Peyer's patch (tissue), 4 donors: ENCODE measurements around the gene APOBEC2. TPM values are rescaled to one million over a fixed set of nuclear protein-coding genes. Genes with fewer than 3 reads are reported as not detected.

Source experiments
- DNase-seq, 3 donors: peaks; one replicate each; pipeline ENCODE4 v3.0.0-alpha.2; 2017 to 2019
- H3K27ac ChIP-seq, 4 donors: fragments of 200-600 bp; sonication (generic); one replicate each; pipeline ENCODE4 v1.5.1; 2016 to 2019
- H3K27me3 ChIP-seq, 2 donors: fragments of 200-600 bp; sonication (generic); one replicate each; pipeline ENCODE4 v1.5.1; 2019
- H3K36me3 ChIP-seq, 3 donors: fragments of 200-600 bp; sonication (generic); one replicate each; pipeline ENCODE4 v1.5.1; 2016 to 2019
- H3K4me1 ChIP-seq, 4 donors: fragments of 200-600 bp; sonication (generic); one replicate each; pipeline ENCODE4 v1.5.1; 2016 to 2019
- H3K4me3 ChIP-seq, 4 donors: fragments of 200-600 bp; sonication (generic); 1 replicate in 3 of 4; 2 replicates in 1 of 4; pipeline ENCODE4 v1.5.1; 2016 to 2019; ENCODE audit warnings: mild to moderate bottlenecking in 1 of 4
- H3K9me3 ChIP-seq, 4 donors: fragments of 200-600 bp; sonication (generic); one replicate each; pipeline ENCODE4 v1.5.1; 2016 to 2019; ENCODE audit warnings: mild to moderate bottlenecking in 1 of 4
- POLR2A ChIP-seq, 2 donors: fragments of 450-650 bp; IDR thresholded peaks; one replicate each; pipeline ENCODE4 v1.5.1; 2017; ENCODE audit warnings: antibody characterized with exemption in 2 of 2, mild to moderate bottlenecking in 2 of 2, moderate library complexity in 2 of 2
- total RNA-seq, 4 donors: library from RNA; depleted of rRNA; stranded (reverse); fragments of >200 nt; gene quantifications; one replicate each; pipeline ENCODE4 v1.1.0, GENCODE V29; 2016
- TF ChIP-seq, protein P1 (sequence below), 6 experiments: fragments of 450-650 bp in 4 of 6; fragments of 200-600 bp in 2 of 6; sonication (generic) in 1 of 6; IDR thresholded peaks; one replicate each; pipeline ENCODE4 v1.5.1; 2017 to 2019; ENCODE audit warnings: antibody characterized with exemption in 6 of 6, mild to moderate bottlenecking in 3 of 6, moderate library complexity in 1 of 6

Gene APOBEC2
- total RNA-seq, 4 donors from 2014 or later = 1.1 TPM; not detected in 3

DNA sequence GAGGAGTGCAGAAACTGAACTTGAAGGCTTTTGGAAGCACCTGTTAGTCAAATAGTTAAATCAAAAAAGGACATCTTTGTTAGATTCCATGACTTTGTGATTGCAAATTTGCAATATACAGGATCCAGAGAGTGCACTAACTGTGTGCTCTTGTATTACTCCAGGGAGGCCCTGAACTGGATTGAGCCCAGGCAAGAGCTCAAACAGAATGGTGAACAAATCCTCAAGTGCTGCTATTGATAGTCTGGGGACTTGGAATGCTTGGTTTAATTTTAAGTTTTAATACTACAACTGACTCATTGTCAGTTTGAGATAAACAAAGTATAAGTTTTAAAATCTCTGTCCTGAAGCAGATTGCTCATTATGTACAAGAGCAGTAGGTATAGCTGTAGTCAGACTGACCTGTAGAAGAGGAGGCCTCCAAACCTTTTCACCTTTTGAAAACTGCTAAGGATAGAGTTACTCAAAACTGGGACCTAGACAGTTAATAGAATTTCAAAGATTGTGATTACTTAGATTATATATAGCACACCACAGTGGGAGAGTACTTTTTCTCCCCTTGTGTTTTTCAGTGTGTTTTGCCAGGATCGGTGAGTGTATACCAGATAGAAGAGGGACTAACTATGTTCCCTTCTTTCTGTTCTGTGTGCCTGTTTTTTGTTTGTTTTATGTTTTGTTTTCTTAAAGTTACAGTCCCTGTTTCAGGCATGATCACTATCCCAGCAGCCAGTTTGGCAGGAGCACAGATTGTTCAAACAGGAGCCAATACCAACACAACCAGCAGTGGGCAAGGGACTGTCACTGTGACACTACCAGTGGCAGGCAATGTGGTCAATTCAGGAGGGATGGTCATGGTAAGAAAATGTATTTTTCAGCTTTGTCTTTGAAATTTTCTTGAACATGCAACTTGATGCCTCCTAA is 38.1 kb downstream of the APOBEC2 start:
- no peak for DNase-seq
- Histone ChIP-seq H3K27me3 (no peaks in the 10 kb centered on the region), H3K4me3 (no peak overlapping the region), H3K9me3 (no peaks in the 10 kb centered on the region), H3K27ac (no peak overlapping the region), H3K4me1 (no peaks in the 10 kb centered on the region), H3K36me3 (peaks cover 0 to 93% (median 0%) of the 10 kb centered on the region in 3 donors)
- TF ChIP-seq POLR2A (IDR thresholded peaks at IDR 0.05) = no peak
- TF ChIP-seq, protein P1, sequence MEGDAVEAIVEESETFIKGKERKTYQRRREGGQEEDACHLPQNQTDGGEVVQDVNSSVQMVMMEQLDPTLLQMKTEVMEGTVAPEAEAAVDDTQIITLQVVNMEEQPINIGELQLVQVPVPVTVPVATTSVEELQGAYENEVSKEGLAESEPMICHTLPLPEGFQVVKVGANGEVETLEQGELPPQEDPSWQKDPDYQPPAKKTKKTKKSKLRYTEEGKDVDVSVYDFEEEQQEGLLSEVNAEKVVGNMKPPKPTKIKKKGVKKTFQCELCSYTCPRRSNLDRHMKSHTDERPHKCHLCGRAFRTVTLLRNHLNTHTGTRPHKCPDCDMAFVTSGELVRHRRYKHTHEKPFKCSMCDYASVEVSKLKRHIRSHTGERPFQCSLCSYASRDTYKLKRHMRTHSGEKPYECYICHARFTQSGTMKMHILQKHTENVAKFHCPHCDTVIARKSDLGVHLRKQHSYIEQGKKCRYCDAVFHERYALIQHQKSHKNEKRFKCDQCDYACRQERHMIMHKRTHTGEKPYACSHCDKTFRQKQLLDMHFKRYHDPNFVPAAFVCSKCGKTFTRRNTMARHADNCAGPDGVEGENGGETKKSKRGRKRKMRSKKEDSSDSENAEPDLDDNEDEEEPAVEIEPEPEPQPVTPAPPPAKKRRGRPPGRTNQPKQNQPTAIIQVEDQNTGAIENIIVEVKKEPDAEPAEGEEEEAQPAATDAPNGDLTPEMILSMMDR (IDR thresholded peaks at IDR 0.05) = no peak

DNA sequence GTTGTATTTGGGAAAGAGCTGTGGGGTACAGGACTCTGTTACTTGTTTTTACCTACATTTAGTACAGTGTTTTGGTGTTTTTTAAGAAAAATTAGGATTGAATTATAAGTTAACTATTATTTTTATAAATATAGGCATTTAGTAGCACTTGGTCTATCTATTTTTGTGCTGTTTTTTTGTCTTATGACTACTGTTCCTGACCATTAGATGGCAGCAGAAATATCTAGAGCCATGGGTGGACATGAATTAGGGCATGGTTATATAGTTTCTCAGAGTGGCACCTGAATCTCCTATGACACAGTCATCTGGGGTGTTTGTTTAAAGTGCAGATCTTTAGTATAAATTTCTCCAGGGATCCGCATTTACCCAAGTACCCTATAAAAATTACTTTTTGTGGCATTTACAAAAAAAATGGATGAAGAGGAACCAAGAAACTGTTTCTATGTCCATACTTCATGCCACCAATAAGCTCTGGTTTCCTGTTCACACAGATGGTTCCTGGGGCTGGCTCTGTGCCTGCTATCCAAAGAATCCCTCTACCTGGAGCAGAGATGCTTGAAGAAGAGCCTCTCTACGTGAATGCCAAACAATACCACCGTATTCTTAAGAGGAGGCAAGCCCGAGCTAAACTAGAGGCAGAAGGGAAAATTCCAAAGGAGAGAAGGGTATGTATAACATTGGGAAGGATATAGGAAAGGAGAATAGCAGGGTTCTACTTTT is 39.6 kb downstream of the APOBEC2 start:
- H3K27ac ChIP-seq = no peak overlapping the region
- TF ChIP-seq POLR2A (IDR thresholded peaks at IDR 0.05) = no peak
- TF ChIP-seq, protein P1 (IDR thresholded peaks at IDR 0.05) = peak in 3 of 6 experiments; percentile 17 to 29 (median 24)
- no peak overlapping the region for H3K4me3 ChIP-seq
- H3K27me3 ChIP-seq = no peaks in the 10 kb centered on the region
- H3K36me3 ChIP-seq = peaks cover 0 to 93% (median 0%) of the 10 kb centered on the region in 3 donors
- no peaks in the 10 kb centered on the region for H3K4me1 ChIP-seq
- H3K9me3 ChIP-seq = no peaks in the 10 kb centered on the region
- DNase-seq = no peak

DNA sequence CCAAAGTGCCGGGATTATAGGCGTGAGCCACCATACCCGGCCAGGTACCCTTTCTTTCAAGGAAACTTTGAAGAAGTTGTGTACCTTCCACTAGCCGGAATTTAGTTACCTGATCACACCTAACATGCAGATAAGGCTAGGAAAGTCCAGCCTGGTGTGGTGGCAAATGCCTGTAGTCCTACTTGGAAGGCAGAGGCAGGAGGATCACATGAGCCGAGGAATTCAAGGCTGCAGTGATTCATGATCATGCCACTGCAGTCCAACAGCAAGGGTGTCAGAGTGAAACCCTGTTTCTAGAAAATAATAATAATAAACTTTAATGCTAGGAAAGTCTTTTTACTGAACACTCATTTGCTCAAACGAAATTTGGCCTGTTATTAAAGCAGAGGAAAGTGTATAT is 40.7 kb downstream of the APOBEC2 start:
- Histone ChIP-seq H3K4me3 (no peak overlapping the region), H3K4me1 (no peaks in the 10 kb centered on the region), H3K27ac (no peak overlapping the region), H3K27me3 (no peaks in the 10 kb centered on the region), H3K9me3 (no peaks in the 10 kb centered on the region), H3K36me3 (peaks cover 0 to 99% (median 0%) of the 10 kb centered on the region in 3 donors)
- TF ChIP-seq, protein P1 (IDR thresholded peaks at IDR 0.05) = no peak
- TF ChIP-seq POLR2A (IDR thresholded peaks at IDR 0.05) = no peak
- no peak for DNase-seq

DNA sequence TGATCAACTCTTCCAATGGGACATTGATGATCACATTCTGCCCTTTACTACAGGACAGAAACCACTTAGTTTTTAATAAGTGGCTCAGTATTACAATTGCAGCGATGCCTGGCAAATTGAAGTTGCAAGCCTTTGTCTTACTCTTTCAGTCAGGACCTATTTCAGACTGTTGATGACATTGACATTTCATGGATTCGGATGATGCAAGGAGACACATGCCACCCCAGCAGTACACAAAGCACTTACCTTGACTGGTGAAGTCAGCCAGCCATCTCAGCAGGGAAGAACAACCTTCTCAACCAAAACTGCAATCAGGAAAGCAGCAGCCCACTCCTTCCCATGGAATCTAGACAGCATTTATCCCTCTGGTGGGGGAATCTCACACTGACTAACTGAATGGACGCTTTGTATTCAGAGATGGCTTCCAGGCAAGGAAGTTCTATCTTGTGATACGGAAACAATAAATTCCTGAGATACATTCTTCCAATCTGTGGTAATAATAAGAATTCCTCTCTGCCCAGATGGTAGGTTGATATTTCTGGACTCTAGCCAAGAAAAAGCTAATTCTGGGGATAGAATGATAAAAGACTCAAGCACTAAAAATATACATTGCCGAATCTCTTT is 44.6 kb downstream of the APOBEC2 start:
- no peaks in the 10 kb centered on the region for H3K9me3 ChIP-seq
- H3K4me1 ChIP-seq = no peaks in the 10 kb centered on the region
- no peak overlapping the region for H3K4me3 ChIP-seq
- no peak for DNase-seq
- H3K36me3 ChIP-seq = peaks cover 0 to 91% (median 0%) of the 10 kb centered on the region in 3 donors
- no peak overlapping the region for H3K27ac ChIP-seq
- no peaks in the 10 kb centered on the region for H3K27me3 ChIP-seq
- TF ChIP-seq, protein P1 (IDR thresholded peaks at IDR 0.05) = no peak
- no peak for TF ChIP-seq POLR2A (IDR thresholded peaks at IDR 0.05)

DNA sequence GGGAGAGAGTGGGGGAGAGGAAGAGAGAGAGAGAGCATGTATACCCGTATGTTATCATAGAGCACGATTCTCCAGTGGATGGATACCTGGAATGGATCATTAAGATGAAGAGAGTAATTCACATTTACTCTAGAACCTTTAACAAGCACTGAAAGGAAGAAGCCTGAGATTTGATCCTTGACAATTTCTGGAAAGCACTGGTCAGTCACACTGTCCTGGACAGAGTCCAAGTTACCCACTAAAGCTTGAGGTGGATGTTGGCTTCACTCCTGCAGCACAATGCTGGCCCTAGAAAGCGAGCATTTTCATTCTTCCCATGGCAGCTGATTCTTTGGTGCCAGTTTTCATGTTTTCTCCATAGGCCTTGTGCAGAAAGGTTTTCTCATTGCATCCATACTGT is 45.4 kb downstream of the APOBEC2 start:
- Histone ChIP-seq H3K4me1 (no peaks in the 10 kb centered on the region), H3K27ac (no peak overlapping the region), H3K4me3 (no peak overlapping the region), H3K36me3 (peaks cover 0 to 83% (median 0%) of the 10 kb centered on the region in 3 donors), H3K9me3 (no peaks in the 10 kb centered on the region), H3K27me3 (no peaks in the 10 kb centered on the region)
- TF ChIP-seq, protein P1 (IDR thresholded peaks at IDR 0.05) = no peak
- no peak for TF ChIP-seq POLR2A (IDR thresholded peaks at IDR 0.05)
- DNase-seq = no peak
